Panc1 (cell line): Measurements from ENCODE around the gene DNAJC27. TPM values are rescaled to one million over a fixed set of nuclear protein-coding genes. Genes with fewer than 3 reads are reported as not detected.

ENCODE experiments used
- ATAC-seq: fragments of 200-7000 bp; cut with Tn5 transposase; 2 replicates; pipeline ENCODE4 v1.9.1; 2020; ENCODE audit warnings: mild to moderate bottlenecking, moderate library complexity
- BruUV-seq: library from RNA; stranded (reverse); fragments of 400-500 nt; replicated peaks from 2 replicates; lab custom pipeline; 2021; lab: Mats Ljungman, UMichigan
- CTCF ChIA-PET: fragments of 300-600 bp; sonication (Branson Sonifier 250); formaldehyde crosslinking; loops from one replicate; lab custom pipeline; 2022; ENCODE audit warnings: antibody characterized with exemption; lab: Charles Lee
- POLR2A ChIA-PET: fragments of 300-600 bp; sonication (Branson Sonifier 250); formaldehyde crosslinking; loops from one replicate; lab custom pipeline; 2022; ENCODE audit warnings: antibody characterized with exemption; lab: Charles Lee
- DNase-seq: peaks from one replicate; pipeline ENCODE4 v3.0.0-alpha.2; 2010; ENCODE audit warnings: low read depth, low spot score
- H3K27ac ChIP-seq: 2 replicates; pipeline ENCODE4 v1.5.1; 2011; ENCODE audit warnings: mild to moderate bottlenecking, low read length, inconsistent platforms
- H3K27me3 ChIP-seq: fragments of 200-500 bp; sonication (Bioruptor generic); 2 replicates; pipeline ENCODE4 v1.6.0; 2014; ENCODE audit warnings: low read length, inconsistent platforms; ENCODE audit not compliant: control insufficient read depth, insufficient read depth
- H3K36me3 ChIP-seq: fragments of 200-500 bp; sonication (Bioruptor generic); 2 replicates; pipeline ENCODE4 v1.5.1; 2014; ENCODE audit warnings: inconsistent platforms, mild to moderate bottlenecking, low read length, moderate library complexity; ENCODE audit not compliant: control insufficient read depth, insufficient read depth
- H3K4me1 ChIP-seq: 2 replicates; pipeline ENCODE4 v1.5.1; 2011; ENCODE audit warnings: inconsistent platforms, mild to moderate bottlenecking, low read length, moderate library complexity; ENCODE audit not compliant: control insufficient read depth, insufficient read depth
- H3K4me3 ChIP-seq, 2 experiments: 2 replicates each; pipeline ENCODE4 v1.5.1; 2011 to 2012; ENCODE audit warnings: low read depth in 2 of 2, low read length in 2 of 2, mild to moderate bottlenecking in 2 of 2, inconsistent platforms in 1 of 2, moderate library complexity in 1 of 2
- H3K9me3 ChIP-seq: fragments of 200-500 bp; sonication (Bioruptor generic); 2 replicates; pipeline ENCODE4 v1.5.1; 2014; ENCODE audit warnings: low read depth, mild to moderate bottlenecking, inconsistent platforms, low read length, moderate library complexity; ENCODE audit not compliant: control insufficient read depth, insufficient read depth
- CTCF ChIP-seq: fragments of 450-650 bp; IDR thresholded peaks from 2 replicates; pipeline ENCODE4 v1.5.1; 2017; ENCODE audit warnings: mild to moderate bottlenecking
- POLR2AphosphoS5 ChIP-seq: IDR thresholded peaks from 2 replicates; pipeline ENCODE4 v1.6.1; 2012; ENCODE audit warnings: mild to moderate bottlenecking, low read depth, low read length, moderate library complexity
- REST ChIP-seq, 2 experiments: IDR thresholded peaks; 2 replicates each; pipeline ENCODE4 v1.6.1; 2011 to 2012; ENCODE audit warnings: low read depth in 2 of 2, control low read depth in 1 of 2, low read length in 1 of 2, mild to moderate bottlenecking in 1 of 2, moderate library complexity in 1 of 2; ENCODE audit not compliant: insufficient read depth in 1 of 2
- SIN3A ChIP-seq: IDR thresholded peaks from 2 replicates; pipeline ENCODE4 v1.6.1; 2012; ENCODE audit warnings: low read depth, mild to moderate bottlenecking, low read length, moderate library complexity, borderline replicate concordance; ENCODE audit not compliant: insufficient read depth
- TCF7L2 ChIP-seq: IDR thresholded peaks from 2 replicates; pipeline ENCODE4 v1.6.1; 2011; ENCODE audit warnings: mild to moderate bottlenecking, low read depth, low read length, inconsistent platforms
- in situ Hi-C: cut with HindIII; loops from 2 replicates; pipeline ENCODE4 v1.10.0; 2016; ENCODE audit warnings: low sequenced_read_pairs, low pct_unique_long_range_greater_than_20kb
- intact Hi-C: fragments of 100-400 bp; cut with micrococcal nuclease; formaldehyde crosslinking; loops from one replicate; pipeline ENCODE4 v1.10.0; 2022; ENCODE audit not compliant: unreplicated experiment
- total RNA-seq: library from RNA; stranded (reverse); gene quantifications from one replicate; pipeline ENCODE4 v1.2.1, GENCODE V29; 2021; ENCODE audit not compliant: unreplicated experiment

DNAJC27 gene
- total RNA-seq, 1 experiment from 2014 or later, result 4.9 TPM

- TF ChIP-seq REST (IDR thresholded peaks at IDR 0.05; ENCODE audit: insufficient read depth in 1 of 2, low read depth in 2 of 2, low read length in 1 of 2), result no peak
- TF ChIP-seq CTCF, result no peak
- no peak for TF ChIP-seq TCF7L2
- TF ChIP-seq SIN3A, result no peak
- no peak for TF ChIP-seq POLR2AphosphoS5
- in situ Hi-C loops, result no loop called here
- ChIA-PET CTCF (interaction anchor here (1.9 kb wide), 1 partner anchor 151 kb away, joined by 6 read pairs; no protein-coding TSS in a partner anchor), POLR2A (no interaction called here)
- DNase-seq (no peak), ATAC-seq (no peak)
- intact Hi-C loops, result loop anchor here (5.0 kb wide), 1 partner anchor 219 kb away; no protein-coding TSS in a partner anchor
- H3K4me1 ChIP-seq, result no peaks in the 10 kb centered on the region
- no peaks in the 10 kb centered on the region for H3K36me3 ChIP-seq
- H3K27ac ChIP-seq, result no peak overlapping the region
- BruUV-seq, result no TSS peak
- no peaks in the 10 kb centered on the region for H3K27me3 ChIP-seq
- H3K9me3 ChIP-seq, result no peaks in the 10 kb centered on the region
- H3K4me3 ChIP-seq, result no peak overlapping the region
These were observed 6.9 kb upstream of the DNAJC27 start for GRCh38 chr2:24978661-24979060.

DNA sequence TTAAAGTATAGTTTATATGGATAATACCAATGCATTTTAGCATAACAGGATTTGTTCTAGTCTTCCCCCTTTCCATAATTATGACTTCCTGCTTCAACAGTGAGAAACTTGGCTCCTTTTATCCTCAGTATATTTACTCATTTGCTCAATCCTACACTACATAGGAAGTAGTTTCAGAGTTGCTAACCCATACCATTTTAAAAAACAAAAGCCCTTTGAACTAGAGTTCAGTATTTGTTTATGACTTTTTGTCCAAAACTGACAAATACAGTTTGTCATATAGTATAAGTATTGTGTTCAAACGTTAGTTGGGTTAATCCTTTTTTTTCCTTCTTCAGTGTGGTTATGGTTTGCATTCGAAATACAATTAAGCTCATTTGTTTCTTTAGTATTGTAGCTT, 5.9 kb upstream of the DNAJC27 start:
- ChIA-PET CTCF (interaction anchor here (0.6 to 1.9 kb wide), 3 partner anchors 35 to 152 kb away, joined by 3 to 11 read pairs (median 6); no protein-coding TSS in a partner anchor), POLR2A (no interaction called here)
- H3K4me3 ChIP-seq, result no peak overlapping the region
- H3K36me3 ChIP-seq, result no peaks in the 10 kb centered on the region; the same call in 1 of the 2 replicates
- intact Hi-C loops (loop anchor here (5.0 kb wide), 1 partner anchor 220 kb away; no protein-coding TSS in a partner anchor), in situ Hi-C loops (no loop called here)
- ATAC-seq, result no peak
- no peaks in the 10 kb centered on the region for H3K9me3 ChIP-seq
- H3K27ac ChIP-seq, result no peak overlapping the region
- TF ChIP-seq POLR2AphosphoS5 (no peak), REST (IDR thresholded peaks at IDR 0.05; ENCODE audit: insufficient read depth in 1 of 2, low read depth in 2 of 2, low read length in 1 of 2) (no peak), SIN3A (no peak), TCF7L2 (no peak), CTCF (no peak)
- no peak for DNase-seq
- BruUV-seq, result no TSS peak
- H3K27me3 ChIP-seq, result no peaks in the 10 kb centered on the region
- H3K4me1 ChIP-seq, result peaks cover 6% of the 10 kb centered on the region; the same call in 1 of the 2 replicates
